Measurements from ENCODE around the gene HEG1.

The HEG1 gene

GRCh38 chr3:125014570-125015179 lies 41.1 kb downstream of the HEG1 start:
- no peak for DNase-seq (ENCODE audit: low read depth)

GRCh38 chr3:125013095-125013494 lies 42.7 kb downstream of the HEG1 start:
- no peak for DNase-seq (ENCODE audit: low read depth)

- DNase-seq (ENCODE audit: low read depth), result no peak
Observed at GRCh38 chr3:125011941-125012340, 43.9 kb downstream of the HEG1 start.

- no peak for DNase-seq (ENCODE audit: low read depth)
Observed at GRCh38 chr3:125010393-125010792, 45.4 kb downstream of the HEG1 start.

GRCh38 chr3:125008766-125009165 lies 47.0 kb downstream of the HEG1 start:
- DNase-seq (ENCODE audit: low read depth), result no peak

GRCh38 chr3:125006291-125006731 lies 49.5 kb downstream of the HEG1 start:
- DNase-seq (ENCODE audit: low read depth), result no peak

GRCh38 chr3:125005676-125006075 lies 50.1 kb downstream of the HEG1 start:
- no peak for DNase-seq (ENCODE audit: low read depth)

- DNase-seq (ENCODE audit: low read depth), result no peak
Observed at GRCh38 chr3:125005222-125005621, 50.6 kb downstream of the HEG1 start.

- no peak for DNase-seq (ENCODE audit: low read depth)
Observed at GRCh38 chr3:125003859-125004595, 51.8 kb downstream of the HEG1 start.

- peak; percentile 46 for DNase-seq (ENCODE audit: low read depth)
Observed at GRCh38 chr3:125003369-125003853, 52.4 kb downstream of the HEG1 start.

GRCh38 chr3:125002414-125003368 lies 53.1 kb downstream of the HEG1 start:
- DNase-seq (ENCODE audit: low read depth), result no peak

GRCh38 chr3:125001557-125002413 lies 54.0 kb downstream of the HEG1 start:
- no peak for DNase-seq (ENCODE audit: low read depth)

- DNase-seq (ENCODE audit: low read depth), result no peak
Observed at GRCh38 chr3:125000661-125001060, 55.1 kb downstream of the HEG1 start.

GRCh38 chr3:124999897-125000435 lies 55.8 kb downstream of the HEG1 start:
- DNase-seq (ENCODE audit: low read depth), result no peak

- DNase-seq (ENCODE audit: low read depth), result no peak
Observed at GRCh38 chr3:124999317-124999716, 56.5 kb downstream of the HEG1 start.

- no peak for DNase-seq (ENCODE audit: low read depth)
Observed at GRCh38 chr3:124998247-124998630, 57.6 kb downstream of the HEG1 start.

- DNase-seq (ENCODE audit: low read depth), result no peak
Observed at GRCh38 chr3:124997303-124998246, 58.2 kb downstream of the HEG1 start.

GRCh38 chr3:124995460-124995994 lies 60.3 kb downstream of the HEG1 start:
- DNase-seq (ENCODE audit: low read depth), result no peak

- peak; percentile 53 for DNase-seq (ENCODE audit: low read depth)
Observed at GRCh38 chr3:124993466-124993865, 62.3 kb downstream of the HEG1 start.

GRCh38 chr3:124992041-124992440 lies 63.8 kb downstream of the HEG1 start:
- DNase-seq (ENCODE audit: low read depth), result no peak

Data from GM04504 (cell line).